Gastrocnemius medialis (tissue), 4 donors: ENCODE results near the gene SLC22A12. TPM values are rescaled to one million over a fixed set of nuclear protein-coding genes. Genes with fewer than 3 reads are reported as not detected.

Experiments used
- ATAC-seq, 2 donors: fragments of 150-250 bp; one replicate each; pipeline ENCODE4 v1.9.1; 2016
- DNase-seq, 2 donors: peaks; one replicate each; pipeline ENCODE4 v3.0.0-alpha.2; 2019
- H3K27ac ChIP-seq, 4 donors: fragments of 200-600 bp; sonication (generic); 1 replicate in 1 of 4; 2 replicates in 3 of 4; pipeline ENCODE4 v1.5.1; 2016 to 2018; ENCODE audit warnings: mild to moderate bottlenecking in 2 of 4, moderate library complexity in 1 of 4
- H3K27me3 ChIP-seq, 3 donors: fragments of 200-600 bp; sonication (generic) in 2 of 3; 1 replicate in 1 of 3; 2 replicates in 2 of 3; pipeline versions ENCODE4 v1.5.1 to v1.6.0; 2016 to 2019; ENCODE audit warnings: mild to moderate bottlenecking in 1 of 3, moderate library complexity in 1 of 3
- H3K36me3 ChIP-seq, 2 donors: fragments of 200-600 bp; sonication (generic) in 1 of 2; one replicate each; pipeline ENCODE4 v1.5.1; 2017 to 2018
- H3K4me1 ChIP-seq, 2 donors: fragments of 200-600 bp; sonication (generic) in 1 of 2; one replicate each; pipeline ENCODE4 v1.5.1; 2016 to 2017; ENCODE audit warnings: mild to moderate bottlenecking in 2 of 2
- H3K4me3 ChIP-seq, 4 donors: fragments of 200-600 bp; sonication (generic) in 3 of 4; 1 replicate in 1 of 4; 2 replicates in 3 of 4; pipeline ENCODE4 v1.5.1; 2016 to 2019; ENCODE audit warnings: mild to moderate bottlenecking in 2 of 4
- H3K9me3 ChIP-seq, 3 donors: fragments of 200-600 bp; sonication (generic) in 2 of 3; 1 replicate in 1 of 3; 2 replicates in 2 of 3; pipeline ENCODE4 v1.5.1; 2016 to 2019
- POLR2A ChIP-seq, 2 donors: fragments of 450-650 bp; IDR thresholded peaks; one replicate each; pipeline ENCODE4 v1.6.1; 2017; ENCODE audit warnings: antibody characterized with exemption in 2 of 2, mild to moderate bottlenecking in 2 of 2, moderate library complexity in 2 of 2
- in situ Hi-C, 4 donors: fragments of 200-750 bp; cut with MboI; loops; one replicate each; pipeline versions ENCODE4 v1.15.0 to v1.8.0; 2017; ENCODE audit warnings: low sequenced_read_pairs in 4 of 4
- intact Hi-C: fragments of 100-400 bp; cut with DNase I; formaldehyde crosslinking; loops from one replicate; pipeline ENCODE4 v1.15.1; 2023; ENCODE audit warnings: low total_unique reads
- total RNA-seq, 4 donors: library from RNA; depleted of rRNA; stranded (reverse); fragments of >200 nt; gene quantifications; one replicate each; pipeline versions ENCODE4 v1.1.0 to v1.2.3, GENCODE V29; 2016
- TF ChIP-seq, protein P1 (sequence below), 5 experiments: fragments of 450-650 bp in 3 of 5; fragments of 200-600 bp in 2 of 5; sonication (generic) in 2 of 5; IDR thresholded peaks in 4 of 5; conservative IDR thresholded peaks in 1 of 5; 1 replicate in 4 of 5; 2 replicates in 1 of 5; pipeline ENCODE4 v1.5.1; 2016 to 2019; ENCODE audit warnings: antibody characterized with exemption in 5 of 5, mild to moderate bottlenecking in 3 of 5, moderate library complexity in 3 of 5

SLC22A12 gene
- total RNA-seq, 4 donors from 2014 or later, result not detected

DNA sequence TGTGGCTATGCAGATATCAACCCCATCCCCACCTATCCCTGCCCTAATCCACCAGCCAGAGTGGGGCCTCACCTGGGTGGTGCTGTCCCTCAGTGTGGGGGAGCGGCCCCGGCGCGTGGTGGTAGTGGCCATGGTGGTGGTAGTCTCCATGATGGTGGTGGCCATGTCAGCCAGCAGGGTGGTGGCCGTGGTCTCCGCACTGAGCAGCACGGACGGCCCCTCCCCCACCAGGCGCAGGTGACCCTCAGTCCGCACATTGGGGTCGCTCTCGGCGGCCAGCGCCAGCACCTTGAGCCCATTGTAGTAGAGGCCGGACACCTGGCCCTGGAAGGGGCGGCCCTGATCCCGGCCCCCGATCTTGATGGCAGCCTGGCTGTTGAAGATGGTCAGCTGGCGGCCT is 31.7 kb downstream of the SLC22A12 start:
- in situ Hi-C loops, result no loop called here
- TF ChIP-seq, protein P1, sequence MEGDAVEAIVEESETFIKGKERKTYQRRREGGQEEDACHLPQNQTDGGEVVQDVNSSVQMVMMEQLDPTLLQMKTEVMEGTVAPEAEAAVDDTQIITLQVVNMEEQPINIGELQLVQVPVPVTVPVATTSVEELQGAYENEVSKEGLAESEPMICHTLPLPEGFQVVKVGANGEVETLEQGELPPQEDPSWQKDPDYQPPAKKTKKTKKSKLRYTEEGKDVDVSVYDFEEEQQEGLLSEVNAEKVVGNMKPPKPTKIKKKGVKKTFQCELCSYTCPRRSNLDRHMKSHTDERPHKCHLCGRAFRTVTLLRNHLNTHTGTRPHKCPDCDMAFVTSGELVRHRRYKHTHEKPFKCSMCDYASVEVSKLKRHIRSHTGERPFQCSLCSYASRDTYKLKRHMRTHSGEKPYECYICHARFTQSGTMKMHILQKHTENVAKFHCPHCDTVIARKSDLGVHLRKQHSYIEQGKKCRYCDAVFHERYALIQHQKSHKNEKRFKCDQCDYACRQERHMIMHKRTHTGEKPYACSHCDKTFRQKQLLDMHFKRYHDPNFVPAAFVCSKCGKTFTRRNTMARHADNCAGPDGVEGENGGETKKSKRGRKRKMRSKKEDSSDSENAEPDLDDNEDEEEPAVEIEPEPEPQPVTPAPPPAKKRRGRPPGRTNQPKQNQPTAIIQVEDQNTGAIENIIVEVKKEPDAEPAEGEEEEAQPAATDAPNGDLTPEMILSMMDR (IDR thresholded peaks at IDR 0.05 in 4 of 5, conservative IDR thresholded peaks at IDR 0.05 in 1 of 5), result no peak
- TF ChIP-seq POLR2A (IDR thresholded peaks at IDR 0.05), result no peak
- no peaks in the 10 kb centered on the region for H3K27me3 ChIP-seq
- H3K4me3 ChIP-seq, result no peak overlapping the region
- no peaks in the 10 kb centered on the region for H3K9me3 ChIP-seq
- ATAC-seq (no peak), DNase-seq (no peak)
- H3K27ac ChIP-seq, result no peak overlapping the region
- no peaks in the 10 kb centered on the region for H3K36me3 ChIP-seq
- peaks cover 0 to 3% of the 10 kb centered on the region in 2 donors for H3K4me1 ChIP-seq
- intact Hi-C loops, result no loop called here

DNA sequence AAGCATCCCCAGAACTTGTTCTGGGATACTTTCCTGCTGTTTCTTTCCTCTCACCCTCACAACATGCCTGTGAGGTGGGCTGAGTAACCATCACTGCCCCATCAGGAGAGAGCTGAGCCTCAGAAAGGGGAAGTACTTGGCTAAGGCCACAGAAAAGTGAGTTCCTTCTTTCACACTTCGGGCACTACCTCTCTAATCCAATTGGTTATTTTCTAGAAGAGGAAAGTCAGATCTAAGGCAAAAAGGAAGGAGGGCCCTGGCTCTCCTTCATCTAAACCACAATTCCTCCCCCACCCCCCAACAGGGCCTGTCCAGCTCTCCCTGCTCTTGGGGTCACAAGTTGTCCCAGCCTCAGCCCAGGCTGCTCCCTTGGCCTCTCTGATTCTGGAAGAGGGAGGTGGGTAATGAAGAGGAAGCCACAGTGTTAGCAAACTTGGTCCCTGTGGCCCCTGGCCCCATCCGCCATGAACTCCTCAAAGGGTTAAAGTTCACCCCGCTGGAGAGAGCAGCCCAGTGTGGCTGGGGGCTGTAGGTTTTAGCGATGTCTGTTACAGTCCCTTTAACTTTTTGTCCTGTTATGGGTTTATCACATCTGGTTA is 34.0 kb downstream of the SLC22A12 start:
- intact Hi-C loops, result no loop called here
- H3K9me3 ChIP-seq, result no peaks in the 10 kb centered on the region
- H3K36me3 ChIP-seq, result no peaks in the 10 kb centered on the region
- peaks cover 0 to 3% of the 10 kb centered on the region in 2 donors for H3K4me1 ChIP-seq
- H3K4me3 ChIP-seq, result no peak overlapping the region
- ATAC-seq (no peak), DNase-seq (no peak)
- in situ Hi-C loops, result no loop called here
- peaks cover 0 to under 1% (median 0%) of the 10 kb centered on the region in 3 donors for H3K27me3 ChIP-seq
- H3K27ac ChIP-seq, result no peak overlapping the region
- no peak for TF ChIP-seq POLR2A (IDR thresholded peaks at IDR 0.05)
- TF ChIP-seq, protein P1 (IDR thresholded peaks at IDR 0.05 in 4 of 5, conservative IDR thresholded peaks at IDR 0.05 in 1 of 5), result no peak

DNA sequence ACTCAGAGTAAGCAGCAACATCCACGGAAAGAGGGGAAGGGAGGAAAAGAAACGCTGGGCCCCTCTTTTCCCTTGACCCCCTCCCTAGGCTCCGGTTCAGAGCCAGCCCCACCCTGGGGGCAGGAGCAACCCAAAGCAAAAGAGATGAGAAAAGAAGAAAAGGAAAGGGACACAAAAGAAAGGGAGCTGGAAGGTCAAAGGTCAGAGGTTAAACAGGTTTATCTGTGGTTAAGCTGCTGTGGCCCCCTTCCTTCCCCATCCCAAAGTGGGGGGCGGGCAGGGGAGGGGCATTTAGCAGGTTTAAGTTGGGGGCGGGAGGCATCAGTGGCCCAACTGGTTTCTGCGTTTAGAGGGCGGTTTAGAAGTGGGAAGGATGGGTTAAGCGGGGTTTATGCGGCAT is 35.6 kb downstream of the SLC22A12 start:
- intact Hi-C loops, result no loop called here
- Histone ChIP-seq H3K4me1 (no peaks in the 10 kb centered on the region), H3K4me3 (no peak overlapping the region), H3K27me3 (peaks cover 0 to 7% (median 3%) of the 10 kb centered on the region in 3 donors), H3K9me3 (no peaks in the 10 kb centered on the region), H3K36me3 (no peaks in the 10 kb centered on the region), H3K27ac (no peak overlapping the region)
- no peak for ATAC-seq
- no peak for DNase-seq
- TF ChIP-seq, protein P1 (IDR thresholded peaks at IDR 0.05 in 4 of 5, conservative IDR thresholded peaks at IDR 0.05 in 1 of 5), result no peak
- no peak for TF ChIP-seq POLR2A (IDR thresholded peaks at IDR 0.05)
- in situ Hi-C loops, result no loop called here

DNA sequence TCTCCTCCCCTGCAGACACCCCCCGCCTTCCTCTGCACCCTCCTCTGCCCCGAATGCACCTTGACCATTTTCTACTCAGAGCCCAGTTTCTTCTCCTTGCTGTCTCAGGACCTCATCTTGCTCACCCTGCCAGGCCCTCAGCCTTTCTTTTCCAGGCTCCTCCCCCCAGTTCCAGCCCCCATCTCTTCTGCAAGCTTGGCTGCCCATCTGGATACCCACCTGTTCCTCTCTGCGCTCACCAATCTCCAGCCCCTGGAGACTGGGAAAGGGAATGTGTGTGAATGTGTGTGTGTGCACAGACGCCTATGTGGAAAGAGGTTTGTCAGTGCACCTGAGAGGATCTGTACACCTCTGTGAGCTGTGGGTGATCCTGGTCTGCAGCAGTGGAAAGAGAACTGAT is 36.4 kb downstream of the SLC22A12 start:
- H3K27me3 ChIP-seq, result peaks cover 0 to 7% (median 3%) of the 10 kb centered on the region in 3 donors
- TF ChIP-seq POLR2A (IDR thresholded peaks at IDR 0.05), result no peak
- TF ChIP-seq, protein P1 (IDR thresholded peaks at IDR 0.05 in 4 of 5, conservative IDR thresholded peaks at IDR 0.05 in 1 of 5), result no peak
- DNase-seq (no peak), ATAC-seq (no peak)
- no peaks in the 10 kb centered on the region for H3K4me1 ChIP-seq
- no peaks in the 10 kb centered on the region for H3K9me3 ChIP-seq
- intact Hi-C loops, result no loop called here
- in situ Hi-C loops, result no loop called here
- H3K4me3 ChIP-seq, result no peak overlapping the region
- no peaks in the 10 kb centered on the region for H3K36me3 ChIP-seq
- no peak overlapping the region for H3K27ac ChIP-seq

DNA sequence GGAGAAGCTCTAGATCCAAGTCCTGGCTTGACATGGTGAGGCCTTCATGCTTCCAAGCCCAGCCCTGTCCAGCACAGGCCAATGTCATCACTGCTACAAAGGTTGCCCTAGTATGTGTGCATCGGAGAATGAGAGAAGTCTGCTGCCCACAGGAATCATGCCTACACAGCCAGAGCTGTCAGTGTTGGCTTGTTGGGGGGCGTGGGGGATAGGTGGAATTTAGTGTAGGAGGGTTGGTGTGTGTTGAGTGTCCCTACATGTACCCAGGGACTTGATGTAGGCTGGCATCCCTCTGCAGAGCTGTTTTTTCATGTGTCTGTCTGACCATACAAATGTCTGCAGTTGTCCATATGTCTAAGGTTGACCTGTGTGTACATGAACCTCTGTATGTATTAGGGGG is 37.6 kb downstream of the SLC22A12 start:
- in situ Hi-C loops, result no loop called here
- Histone ChIP-seq H3K27ac (no peak overlapping the region), H3K36me3 (no peaks in the 10 kb centered on the region), H3K4me3 (no peak overlapping the region), H3K4me1 (no peaks in the 10 kb centered on the region), H3K9me3 (no peaks in the 10 kb centered on the region), H3K27me3 (peaks cover 0 to 7% (median 3%) of the 10 kb centered on the region in 3 donors)
- DNase-seq (no peak), ATAC-seq (no peak)
- intact Hi-C loops, result no loop called here
- TF ChIP-seq POLR2A (IDR thresholded peaks at IDR 0.05), result no peak
- TF ChIP-seq, protein P1 (IDR thresholded peaks at IDR 0.05 in 4 of 5, conservative IDR thresholded peaks at IDR 0.05 in 1 of 5), result no peak
